Keratinocyte (primary cell): ENCODE data around the gene SLC28A3. TPM values are rescaled to one million over a fixed set of nuclear protein-coding genes. Genes with fewer than 3 reads are reported as not detected.

Source experiments
- DNase-seq: peaks from one replicate; pipeline ENCODE4 v3.0.0-alpha.2; 2011; ENCODE audit warnings: low read depth, missing footprints, low spot score
- FAIRE-seq: peaks from 2 replicates; lab custom pipeline; 2011; peaks lifted over from hg19 to GRCh38; lab: Jason Lieb, UNC
- H2AFZ ChIP-seq: 2 replicates; pipeline ENCODE4 v1.6.0; 2012; ENCODE audit warnings: low read length, control low read depth, inconsistent platforms; ENCODE audit not compliant: control insufficient read depth
- H3K27ac ChIP-seq: 2 replicates; pipeline ENCODE4 v1.5.1; 2011; ENCODE audit warnings: low read length; ENCODE audit not compliant: control insufficient read depth, insufficient read depth
- H3K27me3 ChIP-seq: 3 replicates; pipeline ENCODE4 v1.6.0; 2011; ENCODE audit warnings: low read length; ENCODE audit not compliant: control insufficient read depth, insufficient read depth; ENCODE audit errors: extremely low read depth
- H3K36me3 ChIP-seq, 2 experiments: 2 replicates in 1 of 2; 3 replicates in 1 of 2; pipeline ENCODE4 v1.5.1; 2011; ENCODE audit warnings: low read length in 2 of 2, mild to moderate bottlenecking in 1 of 2; ENCODE audit not compliant: control insufficient read depth in 2 of 2, insufficient read depth in 2 of 2; ENCODE audit errors: extremely low read depth in 1 of 2
- H3K4me1 ChIP-seq: 3 replicates; pipeline ENCODE4 v1.5.1; 2011; ENCODE audit warnings: low read length; ENCODE audit not compliant: control insufficient read depth, insufficient read depth; ENCODE audit errors: extremely low read depth
- H3K4me2 ChIP-seq: 3 replicates; pipeline ENCODE4 v1.6.0; 2011; ENCODE audit warnings: low read depth, low read length; ENCODE audit not compliant: control insufficient read depth, insufficient read depth; ENCODE audit errors: extremely low read depth
- H3K4me3 ChIP-seq, 3 experiments: fragments of 200-600 bp in 1 of 3; sonication (generic) in 1 of 3; 2 replicates in 2 of 3; 3 replicates in 1 of 3; pipeline ENCODE4 v1.5.1; 2011 to 2016; ENCODE audit warnings: low read length in 3 of 3, mild to moderate bottlenecking in 3 of 3, control low read depth in 2 of 3, inconsistent platforms in 1 of 3, low read depth in 1 of 3, mixed read lengths in 1 of 3, mixed run types in 1 of 3, moderate library complexity in 1 of 3; ENCODE audit not compliant: control insufficient read depth in 2 of 3, insufficient read depth in 2 of 3; ENCODE audit errors: extremely low read depth in 1 of 3
- H3K79me2 ChIP-seq: 2 replicates; pipeline ENCODE4 v1.6.0; 2012; ENCODE audit warnings: low read length; ENCODE audit not compliant: control insufficient read depth, insufficient read depth
- H3K9ac ChIP-seq: 3 replicates; pipeline ENCODE4 v1.6.0; 2011; ENCODE audit warnings: low read length; ENCODE audit not compliant: control insufficient read depth, insufficient read depth; ENCODE audit errors: extremely low read depth
- H3K9me1 ChIP-seq: 3 replicates; pipeline ENCODE4 v1.6.0; 2011; ENCODE audit warnings: low read length; ENCODE audit not compliant: control insufficient read depth, insufficient read depth; ENCODE audit errors: extremely low read depth
- H3K9me3 ChIP-seq: 2 replicates; pipeline ENCODE4 v1.5.1; 2012; ENCODE audit warnings: low read depth, low read length; ENCODE audit not compliant: control insufficient read depth
- H4K20me1 ChIP-seq: 3 replicates; pipeline ENCODE4 v1.6.0; 2011; ENCODE audit warnings: low read length; ENCODE audit not compliant: control insufficient read depth, insufficient read depth; ENCODE audit errors: extremely low read depth
- EZH2 ChIP-seq: IDR thresholded peaks from one replicate; pipeline ENCODE4 v1.6.1; 2012; ENCODE audit warnings: inconsistent platforms, mild to moderate bottlenecking, low read length, moderate library complexity
- dilution Hi-C: fragments of 300-500 bp; cut with MboI; formaldehyde crosslinking; loops from one replicate; pipeline ENCODE4 v1.7.0; 2020; ENCODE audit warnings: low sequenced_read_pairs; ENCODE audit not compliant: extremely low pct_ligation_motif_present
- polyA plus RNA-seq, 5 experiments: library from polyadenylated mRNA; depleted of rRNA in 3 of 5; stranded (reverse) in 3 of 5; stranded (forward) in 1 of 5; unstranded in 1 of 5; fragments of >200 nt; gene quantifications; 1 replicate in 1 of 5; 2 replicates in 3 of 5; 3 replicates in 1 of 5; pipeline versions ENCODE4 v1.2.1 to v1.2.3, GENCODE V29; 2011 to 2012; ENCODE audit warnings: missing spikeins in 2 of 5, low read depth in 1 of 5, low replicate concordance in 1 of 5
- TF ChIP-seq, protein P1 (sequence below), 3 experiments: IDR thresholded peaks in 1 of 3; conservative IDR thresholded peaks in 1 of 3; optimal IDR thresholded peaks in 1 of 3; 2 replicates in 2 of 3; 3 replicates in 1 of 3; pipeline versions ENCODE3 to v1.5.1; 2011; ENCODE audit warnings: low read length in 3 of 3, mild to moderate bottlenecking in 3 of 3, moderate library complexity in 2 of 3, control low read depth in 1 of 3, inconsistent platforms in 1 of 3; ENCODE audit not compliant: insufficient read depth in 2 of 3; ENCODE audit errors: extremely low read depth in 1 of 3

Gene SLC28A3
- polyA plus RNA-seq, 1 donor (not counting 4 experiments of a cell fraction or from before 2014, with no cell fraction given), result 2.4 TPM

DNA sequence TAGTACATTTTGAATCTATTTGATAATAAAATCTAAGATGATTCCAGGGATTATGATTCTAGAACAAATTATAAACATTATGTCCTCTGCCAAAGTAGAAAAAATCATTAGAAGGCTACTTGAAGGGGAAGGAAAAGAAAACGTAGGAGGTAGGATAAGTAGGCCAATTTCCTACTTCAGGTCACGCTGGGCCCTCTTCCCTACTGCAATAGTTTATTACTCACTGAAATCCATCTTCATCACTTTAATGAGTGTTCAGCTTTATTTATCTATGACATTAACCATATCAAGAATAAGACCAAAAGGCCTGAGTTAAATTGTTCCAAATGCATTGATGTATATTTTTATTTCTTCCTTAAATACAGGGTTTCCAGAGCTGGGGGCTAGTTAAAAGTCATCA lies 21.6 kb downstream of the SLC28A3 start:
- Histone ChIP-seq H3K9ac (no peak overlapping the region), H3K36me3 (no peaks in the 10 kb centered on the region), H3K4me1 (peaks cover 6% of the 10 kb centered on the region), H3K27me3 (no peaks in the 10 kb centered on the region), H3K4me3 (no peak overlapping the region), H3K9me1 (peaks cover 2% of the 10 kb centered on the region), H3K79me2 (no peaks in the 10 kb centered on the region), H4K20me1 (no peaks in the 10 kb centered on the region), H3K4me2 (no peak overlapping the region), H2AFZ (no peak overlapping the region), H3K9me3 (no peaks in the 10 kb centered on the region), H3K27ac (no peak overlapping the region)
- no peak for DNase-seq
- FAIRE-seq, result no peak
- TF ChIP-seq EZH2, result no peak
- TF ChIP-seq, protein P1, sequence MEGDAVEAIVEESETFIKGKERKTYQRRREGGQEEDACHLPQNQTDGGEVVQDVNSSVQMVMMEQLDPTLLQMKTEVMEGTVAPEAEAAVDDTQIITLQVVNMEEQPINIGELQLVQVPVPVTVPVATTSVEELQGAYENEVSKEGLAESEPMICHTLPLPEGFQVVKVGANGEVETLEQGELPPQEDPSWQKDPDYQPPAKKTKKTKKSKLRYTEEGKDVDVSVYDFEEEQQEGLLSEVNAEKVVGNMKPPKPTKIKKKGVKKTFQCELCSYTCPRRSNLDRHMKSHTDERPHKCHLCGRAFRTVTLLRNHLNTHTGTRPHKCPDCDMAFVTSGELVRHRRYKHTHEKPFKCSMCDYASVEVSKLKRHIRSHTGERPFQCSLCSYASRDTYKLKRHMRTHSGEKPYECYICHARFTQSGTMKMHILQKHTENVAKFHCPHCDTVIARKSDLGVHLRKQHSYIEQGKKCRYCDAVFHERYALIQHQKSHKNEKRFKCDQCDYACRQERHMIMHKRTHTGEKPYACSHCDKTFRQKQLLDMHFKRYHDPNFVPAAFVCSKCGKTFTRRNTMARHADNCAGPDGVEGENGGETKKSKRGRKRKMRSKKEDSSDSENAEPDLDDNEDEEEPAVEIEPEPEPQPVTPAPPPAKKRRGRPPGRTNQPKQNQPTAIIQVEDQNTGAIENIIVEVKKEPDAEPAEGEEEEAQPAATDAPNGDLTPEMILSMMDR (optimal IDR thresholded peaks at IDR 0.05 in 1 of 3, IDR thresholded peaks at IDR 0.05 in 1 of 3, conservative IDR thresholded peaks at IDR 0.05 in 1 of 3; ENCODE audit: extremely low read depth in 1 of 3, insufficient read depth in 2 of 3, low read length in 3 of 3), result no peak
- dilution Hi-C loops, result no loop called here

DNA sequence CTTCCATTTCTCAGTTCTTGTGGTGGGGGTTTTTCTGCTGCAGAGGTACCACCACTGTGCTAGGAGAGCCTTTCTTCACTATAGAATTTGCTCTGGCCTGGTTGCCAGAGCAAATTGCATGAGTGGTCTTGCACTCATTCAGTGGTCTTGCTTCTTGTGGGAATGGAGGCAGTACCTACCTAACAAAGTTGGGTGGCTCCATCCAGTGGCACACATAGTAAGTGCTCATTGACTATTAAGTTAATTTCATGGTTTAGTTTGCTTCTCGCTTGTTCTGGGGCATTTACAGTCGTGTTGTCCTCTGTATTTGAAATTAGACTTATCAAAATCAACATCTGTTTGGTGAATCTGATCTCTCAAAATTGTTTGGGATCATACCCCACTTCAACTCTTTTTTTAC lies 23.0 kb downstream of the SLC28A3 start:
- DNase-seq (no peak), FAIRE-seq (no peak)
- Histone ChIP-seq H3K27ac (no peak overlapping the region), H3K9me3 (no peaks in the 10 kb centered on the region), H3K4me2 (no peak overlapping the region), H3K79me2 (no peaks in the 10 kb centered on the region), H3K4me3 (no peak overlapping the region), H3K9ac (no peak overlapping the region), H3K36me3 (no peaks in the 10 kb centered on the region), H2AFZ (no peak overlapping the region), H4K20me1 (no peaks in the 10 kb centered on the region), H3K4me1 (no peaks in the 10 kb centered on the region), H3K9me1 (no peaks in the 10 kb centered on the region), H3K27me3 (no peaks in the 10 kb centered on the region)
- TF ChIP-seq, protein P1 (optimal IDR thresholded peaks at IDR 0.05 in 1 of 3, IDR thresholded peaks at IDR 0.05 in 1 of 3, conservative IDR thresholded peaks at IDR 0.05 in 1 of 3; ENCODE audit: extremely low read depth in 1 of 3, insufficient read depth in 2 of 3, low read length in 3 of 3), result peak; percentile 14 to 49 (median 26)
- no peak for TF ChIP-seq EZH2
- dilution Hi-C loops, result no loop called here
